ENCODE results near the gene GHITM. TPM values are rescaled to one million over a fixed set of nuclear protein-coding genes. Genes with fewer than 3 reads are reported as not detected.

Gene GHITM
- total and polyA plus RNA-seq, 2 of the 8 experiments (the other 6 are each of a cell fraction or from before 2014, with no cell fraction given), result 86.2 to 97.0 TPM

DNA sequence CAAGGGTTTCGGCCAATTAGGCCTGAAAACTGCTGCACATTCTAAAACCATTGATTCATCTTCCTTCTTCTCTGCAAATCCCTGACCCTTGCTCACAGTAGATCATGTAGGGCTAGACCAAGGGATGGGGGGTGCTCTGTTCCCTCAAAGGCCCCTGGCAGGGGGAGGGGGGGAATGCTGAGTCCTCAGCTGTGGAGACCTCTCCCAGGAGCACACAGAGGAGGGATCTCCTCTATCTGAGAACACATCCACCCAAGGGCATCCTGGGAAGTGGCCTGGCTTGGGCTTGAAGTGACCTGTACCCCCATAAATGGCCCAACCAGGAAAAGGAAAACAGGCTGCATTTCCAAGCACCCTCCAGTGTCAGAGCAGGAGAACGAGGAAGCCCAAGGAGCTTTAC is 54.0 kb downstream of the GHITM start:
- H3K14ac ChIP-seq (ENCODE audit: insufficient read length), result no peak overlapping the region
- peaks cover 0 to 2% of the 10 kb centered on the region in 2 experiments for H4K20me1 ChIP-seq (replicated peaks in 1 of 2; ENCODE audit: control insufficient read depth in 1 of 2, insufficient read depth in 2 of 2, low read length in 2 of 2)
- 86% methylated on average over 2 of the region's 2 CpGs; no CpG with 5 or more reads in 1 of the 2 experiments for WGBS, 2 experiments (ENCODE audit: extremely low coverage in 1 of 2, insufficient coverage in 1 of 2, insufficient read length in 1 of 2, insufficient replicate concordance in 2 of 2, low coverage in 1 of 2, low lambda C conversion rate in 2 of 2, missing lambda C conversion rate in 1 of 2)
- TF ChIP-seq RAD21 (IDR thresholded peaks at IDR 0.05 in 1 of 2, conservative IDR thresholded peaks at IDR 0.05 in 1 of 2; ENCODE audit: low read depth in 2 of 2, low read length in 2 of 2) (no peak), CEBPB (IDR thresholded peaks at IDR 0.05; ENCODE audit: low read depth, low read length) (no peak), NANOG (IDR thresholded peaks at IDR 0.05; ENCODE audit: insufficient read depth, low read depth, low read length, poor library complexity, severe bottlenecking) (no peak), SP2 (IDR thresholded peaks at IDR 0.05; ENCODE audit: low read length) (no peak), KDM5A (IDR thresholded peaks at IDR 0.05; ENCODE audit: low read length) (no peak)
- no peaks in the 10 kb centered on the region for H3K36me3 ChIP-seq (ENCODE audit: control insufficient read depth in 2 of 4, insufficient read depth in 4 of 4, low read length in 3 of 4)
- FAIRE-seq, result no peak
- H3K23ac ChIP-seq (ENCODE audit: insufficient read length), result no peak overlapping the region
- POLR2A ChIA-PET (ENCODE audit: partially characterized antibody), result no interaction called here
- no peak overlapping the region for H2AFZ ChIP-seq (ENCODE audit: low read length)
- no peak overlapping the region for H2BK12ac ChIP-seq (ENCODE audit: low read depth, low read length)
- no peak overlapping the region for H3K56ac ChIP-seq (replicated peaks; ENCODE audit: insufficient read length, low read depth, low read length)
- no peaks in the 10 kb centered on the region for H3K79me2 ChIP-seq (ENCODE audit: control insufficient read depth in 1 of 2, insufficient read depth in 2 of 2, low read length in 2 of 2)
- H2BK5ac ChIP-seq (ENCODE audit: low read depth, low read length), result no peak overlapping the region
- CTCF ChIA-PET (ENCODE audit: partially characterized antibody), result interaction anchor here (0.8 to 8.6 kb wide), 6 partner anchors 9 to 332 kb away, joined by 3 to 64 read pairs (median 12); no protein-coding TSS in a partner anchor
- no peak overlapping the region for H3K27ac ChIP-seq (ENCODE audit: low read depth, low read length)
- no peak overlapping the region for H2BK15ac ChIP-seq (ENCODE audit: low read length)
- H4K8ac ChIP-seq (ENCODE audit: extremely low read depth, insufficient read depth, low read length), result no peak overlapping the region
- DNase-seq (ENCODE audit: low read depth in 1 of 2, low spot score in 2 of 2), result no peak
- H3K9ac ChIP-seq (replicated peaks in 1 of 4; ENCODE audit: extremely low read depth in 1 of 4, low read depth in 3 of 4, low read length in 3 of 4), result no peak overlapping the region
- H3K79me1 ChIP-seq (ENCODE audit: low read depth, low read length), result no peaks in the 10 kb centered on the region
- H4K5ac ChIP-seq (ENCODE audit: insufficient read length, low read depth, low read length), result no peak overlapping the region
- H3K4me1 ChIP-seq (replicated peaks in 1 of 4; ENCODE audit: control insufficient read depth in 3 of 4, insufficient read depth in 4 of 4, low read length in 3 of 4), result peaks cover 0 to 5% (median 2%) of the 10 kb centered on the region in 4 experiments; a peak in 4 of 7 replicates
- H3K4ac ChIP-seq (replicated peaks; ENCODE audit: insufficient read length, low read depth, low read length), result no peak overlapping the region
- H3K23me2 ChIP-seq (ENCODE audit: low read depth, low read length), result peaks cover 12% of the 10 kb centered on the region; the same call in 1 of the 2 replicates
- no peak overlapping the region for H3K18ac ChIP-seq (ENCODE audit: extremely low read depth, low read length)
- no peak overlapping the region for H2AK5ac ChIP-seq (ENCODE audit: low read depth, low read length)
- no peak overlapping the region for H2BK120ac ChIP-seq (replicated peaks; ENCODE audit: low read depth, low read length)
- H3K9me3 ChIP-seq (ENCODE audit: insufficient read depth in 2 of 2, low read depth in 1 of 2, low read length in 1 of 2), result no peaks in the 10 kb centered on the region
- no peak overlapping the region for H4K91ac ChIP-seq (replicated peaks; ENCODE audit: insufficient read length, low read length)
- H3K4me3 ChIP-seq (ENCODE audit: extremely low read depth in 1 of 4, insufficient read depth in 2 of 4, low read depth in 3 of 4, low read length in 4 of 4), result no peak overlapping the region
- H2BK20ac ChIP-seq (ENCODE audit: low read length), result no peak overlapping the region
- H3K27me3 ChIP-seq (replicated peaks in 1 of 4; ENCODE audit: control insufficient read depth in 3 of 4, extremely low read depth in 1 of 4, insufficient read depth in 3 of 4, low read length in 3 of 4), result peaks cover 2 to 36% (median 31%) of the 10 kb centered on the region in 4 experiments
- H3K4me2 ChIP-seq (ENCODE audit: insufficient read depth in 1 of 2, low read depth in 2 of 2, low read length in 2 of 2), result no peak overlapping the region; a peak in 1 of 4 replicates

All from H1 (cell line).